KMS-11 (cell line): ENCODE data around the gene PRSS8.

ENCODE experiments used
- H2AFZ ChIP-seq: fragments of 200-600 bp; sonication (generic); 2 replicates; pipeline ENCODE4 v1.6.1; 2016; ENCODE audit warnings: antibody characterized with exemption, mixed run types, low read depth
- H3K27ac ChIP-seq: fragments of 200-600 bp; sonication (generic); 2 replicates; pipeline ENCODE4 v1.6.1; 2016; ENCODE audit warnings: mild to moderate bottlenecking, mixed run types
- H3K27me3 ChIP-seq: fragments of 200-600 bp; sonication (generic); 2 replicates; pipeline ENCODE4 v1.6.1; 2017; ENCODE audit warnings: mild to moderate bottlenecking, low read depth, mixed run types, moderate library complexity; ENCODE audit not compliant: insufficient read depth
- H3K36me3 ChIP-seq: fragments of 200-600 bp; sonication (generic); 2 replicates; pipeline ENCODE4 v1.6.1; 2017; ENCODE audit warnings: mild to moderate bottlenecking, mixed run types; ENCODE audit not compliant: insufficient read depth
- H3K4me1 ChIP-seq: fragments of 200-600 bp; sonication (generic); 2 replicates; pipeline ENCODE4 v1.6.1; 2016; ENCODE audit warnings: mild to moderate bottlenecking, low read depth, mixed run types; ENCODE audit not compliant: poor library complexity, severe bottlenecking
- H3K4me2 ChIP-seq: fragments of 200-600 bp; sonication (generic); 2 replicates; pipeline ENCODE4 v1.7.0; 2016; ENCODE audit warnings: mild to moderate bottlenecking, mixed run types
- H3K4me3 ChIP-seq: fragments of 200-600 bp; sonication (generic); IDR thresholded peaks from 2 replicates; pipeline ENCODE4 v1.6.1; 2017; ENCODE audit warnings: low read depth, low read length, mixed read lengths; ENCODE audit not compliant: insufficient read depth
- H3K79me2 ChIP-seq: fragments of 200-600 bp; sonication (generic); 2 replicates; pipeline ENCODE4 v1.6.1; 2016; ENCODE audit warnings: low read depth, mixed run types; ENCODE audit not compliant: insufficient read depth
- H3K9ac ChIP-seq: fragments of 200-600 bp; sonication (generic); 2 replicates; pipeline ENCODE4 v1.6.1; 2016; ENCODE audit warnings: mild to moderate bottlenecking, mixed run types
- H4K20me1 ChIP-seq: fragments of 200-600 bp; sonication (generic); 2 replicates; pipeline ENCODE4 v1.6.1; 2016; ENCODE audit warnings: mild to moderate bottlenecking, mixed run types; ENCODE audit not compliant: insufficient read depth
- CTCF ChIP-seq: fragments of 200-600 bp; sonication (generic); conservative IDR thresholded peaks from 2 replicates; pipeline ENCODE4 v1.6.1; 2017; ENCODE audit warnings: low read depth, mild to moderate bottlenecking, antibody characterized with exemption, low read length, moderate library complexity, mixed read lengths

PRSS8 gene

GRCh38 chr16:31136287-31136662 is 748 bp upstream of the PRSS8 start:
- TF ChIP-seq CTCF = no peak
- Histone ChIP-seq H3K9ac (no peak overlapping the region), H3K27me3 (no peaks in the 10 kb centered on the region), H3K36me3 (no peaks in the 10 kb centered on the region), H3K4me2 (no peak overlapping the region), H3K79me2 (no peaks in the 10 kb centered on the region), H3K4me3 (no peak overlapping the region), H3K4me1 (peaks cover 6% of the 10 kb centered on the region), H2AFZ (no peak overlapping the region), H3K27ac (no peak overlapping the region), H4K20me1 (no peaks in the 10 kb centered on the region)

- Histone ChIP-seq H3K79me2 (no peaks in the 10 kb centered on the region), H3K9ac (no peak overlapping the region), H3K4me1 (no peaks in the 10 kb centered on the region), H3K36me3 (no peaks in the 10 kb centered on the region), H3K4me2 (no peak overlapping the region), H4K20me1 (no peaks in the 10 kb centered on the region), H3K27ac (no peak overlapping the region), H3K27me3 (no peaks in the 10 kb centered on the region), H3K4me3 (no peak overlapping the region), H2AFZ (no peak overlapping the region)
- TF ChIP-seq CTCF = no peak
These were observed 647 bp downstream of the PRSS8 start for GRCh38 chr16:31134625-31135534.

GRCh38 chr16:31134091-31134571 is 1.4 kb downstream of the PRSS8 start:
- Histone ChIP-seq H3K9ac (no peak overlapping the region), H4K20me1 (no peaks in the 10 kb centered on the region), H3K36me3 (no peaks in the 10 kb centered on the region), H3K4me3 (no peak overlapping the region), H2AFZ (no peak overlapping the region), H3K4me2 (no peak overlapping the region), H3K27ac (no peak overlapping the region), H3K79me2 (no peaks in the 10 kb centered on the region), H3K27me3 (no peaks in the 10 kb centered on the region), H3K4me1 (no peaks in the 10 kb centered on the region)
- no peak for TF ChIP-seq CTCF

GRCh38 chr16:31133046-31133501 is 2.5 kb downstream of the PRSS8 start:
- no peaks in the 10 kb centered on the region for H3K79me2 ChIP-seq
- no peaks in the 10 kb centered on the region for H4K20me1 ChIP-seq
- TF ChIP-seq CTCF = no peak
- no peak overlapping the region for H3K4me3 ChIP-seq
- no peak overlapping the region for H3K4me2 ChIP-seq
- no peaks in the 10 kb centered on the region for H3K27me3 ChIP-seq
- no peak overlapping the region for H2AFZ ChIP-seq
- no peak overlapping the region for H3K27ac ChIP-seq
- H3K4me1 ChIP-seq = no peaks in the 10 kb centered on the region
- no peak overlapping the region for H3K9ac ChIP-seq
- H3K36me3 ChIP-seq = no peaks in the 10 kb centered on the region
